Gastroesophageal sphincter (tissue), 3 donors: ENCODE results near the gene MVB12B.

Experiments used
- POLR2AphosphoS5 ChIP-seq: sonication (generic); formaldehyde crosslinking; IDR thresholded peaks from one replicate; pipeline ENCODE4 v1.6.1; 2017; ENCODE audit warnings: antibody characterized with exemption
- TF ChIP-seq, protein P1 (sequence below), 4 experiments: fragments of 200-600 bp in 2 of 4; fragments of 450-650 bp in 2 of 4; sonication (generic) in 1 of 4; IDR thresholded peaks; one replicate each; pipeline ENCODE4 v1.5.1; 2017 to 2019; ENCODE audit warnings: antibody characterized with exemption in 4 of 4, mild to moderate bottlenecking in 2 of 4, moderate library complexity in 2 of 4

DNA sequence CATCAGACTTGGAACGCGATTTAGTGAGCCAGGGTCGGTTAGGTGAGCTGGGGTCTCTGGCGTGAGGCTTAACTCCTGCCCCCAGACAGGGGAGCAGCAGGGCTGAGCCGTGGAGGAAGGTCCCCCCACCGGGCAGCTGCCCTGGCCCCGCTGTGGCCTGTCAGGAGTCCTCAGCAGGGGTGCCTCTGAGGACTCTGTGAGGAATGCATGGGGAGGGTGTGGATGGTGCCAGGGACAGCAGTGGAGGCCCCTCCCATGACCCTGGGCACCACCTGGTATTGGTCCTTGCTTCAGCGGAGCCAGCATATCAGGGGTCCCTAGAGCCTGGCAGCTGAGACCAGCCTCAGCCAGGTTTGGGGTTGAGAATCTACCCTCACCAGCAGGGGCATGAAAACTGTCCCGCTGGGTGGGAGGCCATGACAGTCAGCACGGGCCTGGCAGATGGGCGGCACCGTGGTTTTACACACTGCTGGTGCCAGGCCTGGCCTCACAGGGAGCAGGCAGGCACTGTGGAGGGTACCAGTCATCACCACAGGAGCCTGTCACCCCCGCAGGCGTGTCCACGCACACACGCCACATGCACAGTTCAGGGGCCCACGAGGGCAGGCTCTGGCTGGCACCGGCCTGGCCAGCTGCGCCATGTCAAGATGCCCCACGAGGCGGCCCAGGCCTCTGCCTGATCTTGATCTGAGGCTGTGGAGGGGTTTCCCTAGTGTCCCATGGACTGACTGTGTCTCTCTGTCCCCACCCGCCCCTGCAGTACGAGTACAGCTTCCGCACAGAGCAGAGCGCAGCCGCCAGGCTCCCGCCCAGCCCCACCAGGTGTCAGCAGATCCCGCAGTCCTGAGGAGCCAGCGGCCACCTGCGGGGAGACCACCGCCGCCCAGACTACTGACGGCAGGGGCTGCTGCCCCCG lies 176.0 kb downstream of the MVB12B start:
- TF ChIP-seq, protein P1, sequence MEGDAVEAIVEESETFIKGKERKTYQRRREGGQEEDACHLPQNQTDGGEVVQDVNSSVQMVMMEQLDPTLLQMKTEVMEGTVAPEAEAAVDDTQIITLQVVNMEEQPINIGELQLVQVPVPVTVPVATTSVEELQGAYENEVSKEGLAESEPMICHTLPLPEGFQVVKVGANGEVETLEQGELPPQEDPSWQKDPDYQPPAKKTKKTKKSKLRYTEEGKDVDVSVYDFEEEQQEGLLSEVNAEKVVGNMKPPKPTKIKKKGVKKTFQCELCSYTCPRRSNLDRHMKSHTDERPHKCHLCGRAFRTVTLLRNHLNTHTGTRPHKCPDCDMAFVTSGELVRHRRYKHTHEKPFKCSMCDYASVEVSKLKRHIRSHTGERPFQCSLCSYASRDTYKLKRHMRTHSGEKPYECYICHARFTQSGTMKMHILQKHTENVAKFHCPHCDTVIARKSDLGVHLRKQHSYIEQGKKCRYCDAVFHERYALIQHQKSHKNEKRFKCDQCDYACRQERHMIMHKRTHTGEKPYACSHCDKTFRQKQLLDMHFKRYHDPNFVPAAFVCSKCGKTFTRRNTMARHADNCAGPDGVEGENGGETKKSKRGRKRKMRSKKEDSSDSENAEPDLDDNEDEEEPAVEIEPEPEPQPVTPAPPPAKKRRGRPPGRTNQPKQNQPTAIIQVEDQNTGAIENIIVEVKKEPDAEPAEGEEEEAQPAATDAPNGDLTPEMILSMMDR (IDR thresholded peaks at IDR 0.05) = no peak
- no peak for TF ChIP-seq POLR2AphosphoS5
